Activated CD8-positive, alpha-beta memory T cell treated with anti-CD3 and anti-CD28 coated beads for 4 hours (primary cell): Measurements from ENCODE around the gene EIF3C.
A peak's percentile ranks its signal among the peaks of the same experiment; 100 is the strongest.
"Not testable (repeated sequence)": the region's sequence is repeated elsewhere in the genome, so short reads cannot be mapped to it uniquely, and the experiment has no call there.

Experiments used
- DNase-seq, 2 donors: peaks; one replicate each; pipeline ENCODE4 v3.0.0-alpha.2; 2020; ENCODE audit warnings: low read depth in 2 of 2

The EIF3C gene

DNA sequence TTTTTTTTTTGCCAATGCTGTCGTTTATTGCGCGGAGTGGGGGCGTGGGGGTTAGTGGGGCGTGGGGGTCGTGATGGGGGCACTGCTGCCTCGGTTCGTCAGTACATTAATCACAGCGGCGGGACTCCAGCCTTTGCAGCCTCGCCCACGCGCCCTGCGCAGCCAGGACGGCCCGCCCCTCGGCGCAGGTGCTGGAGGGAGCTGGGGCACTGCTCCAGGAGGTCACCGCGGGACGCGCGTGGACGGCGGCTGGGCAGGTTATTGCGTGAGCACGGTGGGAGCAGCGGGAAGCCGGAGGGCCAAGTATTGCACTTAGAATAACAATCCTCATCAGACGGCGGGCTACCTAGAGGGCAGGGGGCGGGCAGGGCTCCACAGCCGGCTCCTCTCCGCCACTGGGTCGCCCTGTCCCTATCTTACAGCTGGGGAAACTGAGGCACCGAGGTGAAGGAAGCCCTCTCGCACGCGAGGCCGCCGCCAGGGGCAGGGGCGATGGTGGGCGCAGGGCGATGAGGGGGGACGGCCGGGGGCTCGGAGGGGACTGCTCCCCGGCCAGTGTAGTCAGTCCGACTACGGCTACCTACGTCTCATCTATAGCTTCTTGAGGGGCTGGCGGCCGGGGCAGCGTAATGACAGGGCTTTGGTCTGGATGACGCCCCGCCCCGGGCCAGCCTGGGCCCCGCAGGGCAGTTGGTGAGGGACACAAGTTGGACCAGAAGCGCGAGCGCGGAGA is 35.5 kb downstream of the EIF3C start:
- not testable (repeated sequence) for DNase-seq

DNA sequence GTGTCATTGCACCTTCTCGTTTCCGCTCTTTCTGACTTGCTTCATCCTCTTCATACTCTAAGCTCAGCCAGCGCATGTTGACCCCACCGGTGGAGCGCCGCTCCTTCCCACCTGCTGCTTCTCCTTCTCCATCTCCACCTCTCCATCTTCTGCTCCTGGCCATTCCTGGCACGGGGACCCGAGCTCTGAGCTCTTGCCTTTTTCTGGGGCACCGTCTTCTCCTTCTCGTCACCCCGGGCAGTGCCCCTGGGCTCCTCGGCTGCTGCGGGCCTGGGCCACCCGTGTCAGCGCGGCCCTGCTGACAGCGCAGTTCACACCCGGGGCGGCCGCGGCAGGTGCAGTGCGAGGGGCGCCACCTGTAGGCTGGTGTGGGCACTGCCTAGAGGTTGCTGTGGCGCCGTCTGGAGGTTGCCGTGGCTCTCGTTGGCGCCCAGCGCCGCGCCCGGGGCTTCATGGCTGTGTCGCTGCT is 38.8 kb downstream of the EIF3C start:
- DNase-seq: peak in 1 of 2 donors; percentile 3

DNA sequence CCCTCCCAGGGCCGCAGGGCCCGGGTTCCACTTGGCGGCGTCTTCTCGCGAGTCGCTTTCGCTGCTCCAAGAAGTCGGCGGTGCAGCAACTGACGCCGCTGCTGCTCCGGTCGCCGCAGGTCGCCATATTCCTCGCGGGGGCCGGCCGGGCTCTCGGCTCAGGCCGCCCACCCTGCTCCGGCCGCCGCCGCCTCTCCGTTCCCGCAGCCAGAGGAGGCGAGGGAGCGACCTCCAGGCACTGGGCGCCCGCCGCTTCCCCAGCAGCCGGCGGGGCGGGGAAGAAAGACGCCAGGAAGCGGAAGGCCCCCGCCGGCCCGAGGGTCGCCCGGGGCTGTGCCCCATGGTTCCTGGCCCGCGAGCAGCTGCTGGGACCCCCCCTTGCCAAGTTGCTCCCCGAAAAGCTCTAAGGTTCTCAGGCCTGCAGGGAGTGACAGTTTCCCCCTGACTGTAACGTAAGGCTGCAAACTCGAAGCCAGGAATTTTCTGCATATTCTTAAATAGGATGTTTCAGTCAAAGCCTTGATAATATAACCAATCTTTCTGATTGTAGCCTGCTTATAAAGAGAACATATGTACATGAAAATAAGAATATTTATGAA is 39.3 kb downstream of the EIF3C start:
- not testable (repeated sequence) for DNase-seq

DNA sequence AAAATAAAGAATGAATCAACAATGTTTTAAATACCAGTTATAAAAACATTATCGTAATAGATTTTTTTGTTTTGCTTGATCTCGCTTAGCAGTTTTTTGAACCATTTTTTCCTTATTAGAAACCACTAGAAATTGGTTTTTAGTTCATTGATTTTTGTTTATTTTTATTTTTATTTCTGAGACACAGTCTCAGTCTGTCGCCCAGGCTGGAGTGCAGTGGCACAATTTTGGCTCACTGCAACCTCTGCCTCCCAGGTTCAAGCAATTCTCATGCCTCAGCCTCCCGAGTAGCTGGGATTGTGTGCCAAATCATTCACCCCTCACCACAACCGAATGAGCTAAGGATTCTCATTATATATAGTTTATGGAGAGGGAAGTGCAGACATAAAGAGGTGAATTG is 40.2 kb downstream of the EIF3C start, which contains the start of gene NPIPB9:
TSS of gene NPIPB9 (plus strand) at position 301 of the 400 bp plus-strand sequence.
- DNase-seq: not testable (repeated sequence)

DNA sequence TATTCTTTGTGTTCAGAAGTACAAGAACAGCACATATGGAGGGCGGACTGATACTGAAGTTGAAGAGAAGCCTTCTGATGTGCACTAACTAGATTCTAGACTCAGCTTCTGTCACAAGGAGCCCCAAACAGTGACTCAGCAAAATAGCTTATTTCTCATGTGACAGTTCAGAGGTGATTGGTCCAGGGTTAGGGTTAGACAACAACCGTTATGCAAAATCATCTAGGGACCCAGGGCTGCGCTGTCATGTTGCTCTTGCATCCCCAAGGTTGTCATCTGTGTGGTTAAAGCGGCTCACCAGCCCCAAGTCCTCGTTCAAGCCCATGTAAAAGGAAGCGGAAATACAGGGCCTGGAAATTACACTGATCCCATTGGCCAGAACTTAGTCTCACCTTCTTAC is 70.4 kb downstream of the EIF3C start:
- not testable (repeated sequence) for DNase-seq

DNA sequence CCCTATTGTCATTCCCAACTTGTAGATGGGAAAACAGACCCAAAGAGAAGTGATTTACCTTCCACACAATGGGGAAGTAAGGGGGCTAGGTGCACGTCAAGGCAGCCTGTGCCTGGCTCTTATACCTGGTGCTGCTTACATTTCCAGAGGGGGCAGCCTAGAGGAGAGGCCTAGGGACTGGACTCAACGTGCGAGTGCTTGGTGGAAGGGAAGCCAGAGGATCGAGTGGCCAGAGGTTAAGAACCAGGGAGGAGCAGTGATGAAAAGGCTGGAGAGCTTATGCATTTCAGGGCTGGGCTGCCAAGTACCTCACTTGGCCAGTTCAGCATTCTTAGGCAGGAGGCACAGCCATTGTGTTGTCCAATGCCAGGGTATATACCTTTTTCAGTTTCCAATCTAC is 71.1 kb downstream of the EIF3C start:
- not testable (repeated sequence) for DNase-seq
